Transverse colon (tissue), 4 donors: ENCODE data around the gene IGF1. TPM values are rescaled to one million over a fixed set of nuclear protein-coding genes. Genes with fewer than 3 reads are reported as not detected.

Experiments
- DNase-seq: peaks from one replicate; pipeline ENCODE4 v3.0.0-alpha.2; 2019
- H3K27ac ChIP-seq, 4 donors: fragments of 200-600 bp; sonication (generic); 2 replicates each; pipeline ENCODE4 v1.5.1; 2016 to 2018; ENCODE audit warnings: inconsistent platforms in 4 of 4
- H3K27me3 ChIP-seq: fragments of 200-600 bp; sonication (generic); 2 replicates; pipeline ENCODE4 v1.5.1; 2017; ENCODE audit warnings: inconsistent platforms
- H3K36me3 ChIP-seq, 4 donors: fragments of 200-600 bp; sonication (generic); 2 replicates each; pipeline ENCODE4 v1.5.1; 2017 to 2019; ENCODE audit warnings: inconsistent platforms in 4 of 4
- H3K4me1 ChIP-seq, 4 donors: fragments of 200-600 bp; sonication (generic); 2 replicates each; pipeline ENCODE4 v1.5.1; 2017 to 2020; ENCODE audit warnings: inconsistent platforms in 4 of 4
- H3K4me3 ChIP-seq, 4 donors: fragments of 200-600 bp; sonication (generic); 1 replicate in 1 of 4; 2 replicates in 3 of 4; pipeline versions ENCODE4 v1.5.1 to v1.6.1; 2017 to 2019; ENCODE audit warnings: inconsistent platforms in 4 of 4
- H3K9me3 ChIP-seq, 2 donors: fragments of 200-600 bp; sonication (generic); 2 replicates each; pipeline ENCODE4 v1.5.1; 2017 to 2019; ENCODE audit warnings: inconsistent platforms in 2 of 2
- CTCF ChIP-seq, 5 experiments: fragments of 200-600 bp in 3 of 5; fragments of 450-650 bp in 2 of 5; sonication (generic) in 3 of 5; IDR thresholded peaks; 1 replicate in 2 of 5; 2 replicates in 3 of 5; pipeline ENCODE4 v1.5.1; 2016 to 2017; ENCODE audit warnings: antibody characterized with exemption in 5 of 5, inconsistent platforms in 3 of 5, mild to moderate bottlenecking in 2 of 5, moderate library complexity in 1 of 5
- EP300 ChIP-seq: sonication (generic); formaldehyde crosslinking; IDR thresholded peaks from one replicate; pipeline ENCODE4 v1.6.1; 2017; ENCODE audit warnings: antibody characterized with exemption, low read depth
- POLR2A ChIP-seq: fragments of 450-650 bp; IDR thresholded peaks from one replicate; pipeline ENCODE4 v1.6.1; 2016; ENCODE audit warnings: antibody characterized with exemption, mild to moderate bottlenecking, moderate library complexity
- POLR2AphosphoS5 ChIP-seq, 3 donors: sonication (generic); formaldehyde crosslinking; IDR thresholded peaks; one replicate each; pipeline ENCODE4 v1.6.1; 2016; ENCODE audit warnings: antibody characterized with exemption in 3 of 3
- WGBS, 2 donors: methylation state at CpG; one replicate each; pipeline ENCODE4 v1.1.5; 2018; ENCODE audit warnings: low coverage in 1 of 2; 5-methylcytosine and 5-hydroxymethylcytosine counted together
- in situ Hi-C, 4 donors: fragments of 200-750 bp; cut with MboI; loops; one replicate each; pipeline versions ENCODE4 v1.15.0 to v1.15.1; 2017; ENCODE audit warnings: low sequenced_read_pairs in 3 of 4, low pct_ligation_motif_present in 1 of 4, low pct_unique_long_range_greater_than_20kb in 1 of 4
- intact Hi-C: fragments of 100-400 bp; cut with DNase I; formaldehyde crosslinking; loops from one replicate; pipeline ENCODE4 v1.15.1; 2023; ENCODE audit warnings: low total_unique reads
- total RNA-seq, 4 donors: library from RNA; depleted of rRNA; stranded (reverse); fragments of >200 nt; gene quantifications; one replicate each; pipeline ENCODE4 v1.1.0, GENCODE V29; 2016

The IGF1 gene
- total RNA-seq, 4 donors from 2014 or later, result 2.2 to 15.5 (median 5.4) TPM

- no peak for DNase-seq
- 63 to 79% methylated on average over 4 to 9 of the region's 9 CpGs for WGBS, 2 donors
- no peaks in the 10 kb centered on the region for H3K27me3 ChIP-seq
- no peaks in the 10 kb centered on the region for H3K4me1 ChIP-seq
- H3K4me3 ChIP-seq, result no peak overlapping the region
- intact Hi-C loops, result no loop called here
- in situ Hi-C loops, result no loop called here
- TF ChIP-seq POLR2A (no peak), EP300 (no peak), POLR2AphosphoS5 (IDR thresholded peaks at IDR 0.05) (no peak), CTCF (IDR thresholded peaks at IDR 0.05) (no peak)
- H3K9me3 ChIP-seq, result no peaks in the 10 kb centered on the region
- H3K27ac ChIP-seq, result no peak overlapping the region
- H3K36me3 ChIP-seq, result no peaks in the 10 kb centered on the region
Observed at GRCh38 chr12:102465762-102466560, 14.4 kb downstream of the IGF1 start.

GRCh38 chr12:102463659-102464249 is 16.6 kb downstream of the IGF1 start:
- intact Hi-C loops (no loop called here), in situ Hi-C loops (no loop called here)
- no peaks in the 10 kb centered on the region for H3K9me3 ChIP-seq
- H3K4me3 ChIP-seq, result no peak overlapping the region
- WGBS, 2 donors, result 93% methylated on average over 2 of the region's 2 CpGs; no CpG with 5 or more reads in 1 of the 2 donors
- no peaks in the 10 kb centered on the region for H3K4me1 ChIP-seq
- H3K36me3 ChIP-seq, result no peaks in the 10 kb centered on the region
- TF ChIP-seq CTCF (IDR thresholded peaks at IDR 0.05), result no peak
- no peak for TF ChIP-seq POLR2AphosphoS5 (IDR thresholded peaks at IDR 0.05)
- no peak for TF ChIP-seq POLR2A
- no peak for TF ChIP-seq EP300
- no peaks in the 10 kb centered on the region for H3K27me3 ChIP-seq
- no peak for DNase-seq
- H3K27ac ChIP-seq, result no peak overlapping the region

- Histone ChIP-seq H3K27ac (no peak overlapping the region), H3K9me3 (no peaks in the 10 kb centered on the region), H3K27me3 (no peaks in the 10 kb centered on the region), H3K4me3 (no peak overlapping the region), H3K36me3 (no peaks in the 10 kb centered on the region), H3K4me1 (no peaks in the 10 kb centered on the region)
- 66 to 71% methylated on average over 4 to 8 of the region's 8 CpGs for WGBS, 2 donors
- TF ChIP-seq EP300, result no peak
- intact Hi-C loops (no loop called here), in situ Hi-C loops (no loop called here)
- DNase-seq, result no peak
Observed at GRCh38 chr12:102462795-102463465, 17.4 kb downstream of the IGF1 start.

GRCh38 chr12:102462386-102462785 is 18.0 kb downstream of the IGF1 start:
- Histone ChIP-seq H3K36me3 (no peaks in the 10 kb centered on the region), H3K4me1 (no peaks in the 10 kb centered on the region), H3K27ac (no peak overlapping the region), H3K4me3 (no peak overlapping the region), H3K27me3 (no peaks in the 10 kb centered on the region), H3K9me3 (no peaks in the 10 kb centered on the region)
- WGBS, 2 donors, result 88% methylated on average over 1 of the region's 1 CpG; no CpG with 5 or more reads in 1 of the 2 donors
- TF ChIP-seq EP300 (no peak), CTCF (IDR thresholded peaks at IDR 0.05) (no peak), POLR2A (no peak), POLR2AphosphoS5 (IDR thresholded peaks at IDR 0.05) (no peak)
- DNase-seq, result no peak
- intact Hi-C loops (no loop called here), in situ Hi-C loops (no loop called here)
